H9 (cell line): ENCODE measurements around the gene MAS1. TPM values are rescaled to one million over a fixed set of nuclear protein-coding genes. Genes with fewer than 3 reads are reported as not detected.

Source experiments
- DNase-seq: peaks from one replicate; pipeline ENCODE4 v3.0.0-alpha.2; 2017
- H2AFZ ChIP-seq: one replicate; pipeline ENCODE4 v1.6.1; 2013; ENCODE audit warnings: mild to moderate bottlenecking, low read length, control low read depth, moderate library complexity
- H2AK5ac ChIP-seq: 2 replicates; pipeline ENCODE4 v1.6.1; 2013; ENCODE audit warnings: low read length, control low read depth, mixed read lengths; ENCODE audit not compliant: insufficient read length
- H2BK120ac ChIP-seq: one replicate; pipeline ENCODE4 v1.6.1; 2013; ENCODE audit warnings: low read depth, mild to moderate bottlenecking, low read length, control low read depth, inconsistent platforms; ENCODE audit not compliant: poor library complexity, severe bottlenecking
- H2BK12ac ChIP-seq: 2 replicates; pipeline ENCODE4 v1.6.1; 2013; ENCODE audit warnings: low read length, control low read depth, mixed read lengths, low read depth; ENCODE audit not compliant: insufficient read length
- H2BK15ac ChIP-seq: 2 replicates; pipeline ENCODE4 v1.6.1; 2013; ENCODE audit warnings: low read depth, low read length, control low read depth
- H2BK20ac ChIP-seq: one replicate; pipeline ENCODE4 v1.6.1; 2013; ENCODE audit warnings: low read depth, mild to moderate bottlenecking, low read length, control low read depth, inconsistent platforms; ENCODE audit not compliant: poor library complexity, severe bottlenecking
- H2BK5ac ChIP-seq: 2 replicates; pipeline ENCODE4 v1.6.1; 2013; ENCODE audit warnings: low read length, control low read depth, mixed read lengths; ENCODE audit not compliant: insufficient read length
- H3K14ac ChIP-seq: 2 replicates; pipeline ENCODE4 v1.6.1; 2013; ENCODE audit warnings: low read length, control low read depth; ENCODE audit not compliant: insufficient read depth
- H3K18ac ChIP-seq: 2 replicates; pipeline ENCODE4 v1.6.1; 2013; ENCODE audit warnings: low read depth, mild to moderate bottlenecking, mixed read lengths, low read length, control low read depth; ENCODE audit not compliant: insufficient read length
- H3K23ac ChIP-seq: 2 replicates; pipeline ENCODE4 v1.6.1; 2013; ENCODE audit warnings: low read length, control low read depth, mixed read lengths, low read depth; ENCODE audit not compliant: insufficient read length
- H3K23me2 ChIP-seq: 2 replicates; pipeline ENCODE4 v1.6.1; 2013; ENCODE audit warnings: low read depth, mild to moderate bottlenecking, mixed read lengths, low read length, control low read depth; ENCODE audit not compliant: insufficient read length, poor library complexity, severe bottlenecking
- H3K27ac ChIP-seq: 2 replicates; pipeline ENCODE4 v1.5.1; 2013; ENCODE audit warnings: low read length, control low read depth, mixed read lengths, low read depth; ENCODE audit not compliant: insufficient read length
- H3K27me3 ChIP-seq: 2 replicates; pipeline ENCODE4 v1.6.1; 2013; ENCODE audit warnings: low read length, control low read depth, inconsistent platforms; ENCODE audit not compliant: insufficient read depth
- H3K4ac ChIP-seq: 2 replicates; pipeline ENCODE4 v1.6.1; 2013; ENCODE audit warnings: low read depth, mild to moderate bottlenecking, control low read depth, inconsistent platforms, low read length, moderate library complexity
- H3K4me1 ChIP-seq: 2 replicates; pipeline ENCODE4 v1.6.1; 2013; ENCODE audit warnings: low read length, control low read depth, inconsistent platforms; ENCODE audit not compliant: insufficient read depth
- H3K4me2 ChIP-seq: 2 replicates; pipeline ENCODE4 v1.6.1; 2013; ENCODE audit warnings: low read length, control low read depth, mixed read lengths; ENCODE audit not compliant: insufficient read length, insufficient read depth
- H3K56ac ChIP-seq: 2 replicates; pipeline ENCODE4 v1.6.1; 2013; ENCODE audit warnings: low read depth, mild to moderate bottlenecking, mixed read lengths, low read length, control low read depth; ENCODE audit not compliant: insufficient read length
- H3K79me1 ChIP-seq: 2 replicates; pipeline ENCODE4 v1.6.1; 2013; ENCODE audit warnings: low read depth, mild to moderate bottlenecking, moderate library complexity, low read length, control low read depth, inconsistent platforms; ENCODE audit not compliant: insufficient read depth, poor library complexity, severe bottlenecking
- H3K79me2 ChIP-seq: 2 replicates; pipeline ENCODE4 v1.6.1; 2013; ENCODE audit warnings: low read length, control low read depth, inconsistent platforms; ENCODE audit not compliant: insufficient read depth
- H3K9ac ChIP-seq: 2 replicates; pipeline ENCODE4 v1.6.1; 2013; ENCODE audit warnings: low read length, control low read depth, mixed read lengths; ENCODE audit not compliant: insufficient read length; ENCODE audit errors: extremely low read depth
- H3K9me3 ChIP-seq: one replicate; pipeline ENCODE4 v1.6.1; 2013; ENCODE audit warnings: low read depth, low read length, inconsistent platforms; ENCODE audit not compliant: control insufficient read depth
- H3T11ph ChIP-seq: one replicate; pipeline ENCODE4 v1.6.1; 2013; ENCODE audit warnings: mild to moderate bottlenecking, low read length, control low read depth, inconsistent platforms
- H4K20me1 ChIP-seq: one replicate; pipeline ENCODE4 v1.6.1; 2013; ENCODE audit not compliant: control insufficient read depth, insufficient read length, insufficient read depth
- H4K5ac ChIP-seq: 2 replicates; pipeline ENCODE4 v1.6.1; 2013; ENCODE audit warnings: low read depth, mild to moderate bottlenecking, mixed read lengths, low read length, control low read depth; ENCODE audit not compliant: insufficient read length
- H4K8ac ChIP-seq: replicated peaks from 2 replicates; pipeline ENCODE4 v1.6.1; 2013; ENCODE audit warnings: low read length, control low read depth, mixed read lengths, low read depth; ENCODE audit not compliant: insufficient read length
- H4K91ac ChIP-seq: 2 replicates; pipeline ENCODE4 v1.6.1; 2013; ENCODE audit warnings: low read depth, mild to moderate bottlenecking, moderate library complexity, mixed read lengths, low read length, control low read depth; ENCODE audit not compliant: insufficient read length
- H3K27ac Mint-ChIP-seq, 3 experiments: 2 replicates in 2 of 3; 3 replicates in 1 of 3; pipeline ENCODE4 v1.8.0; 2020 to 2021; ENCODE audit warnings: mixed read lengths in 3 of 3, mild to moderate bottlenecking in 1 of 3, moderate library complexity in 1 of 3
- H3K27me3 Mint-ChIP-seq: 2 replicates; pipeline ENCODE4 v1.8.0; 2021; ENCODE audit warnings: low read depth, mild to moderate bottlenecking, moderate library complexity, mixed read lengths
- H3K36me3 Mint-ChIP-seq, 3 experiments: 2 replicates in 2 of 3; 3 replicates in 1 of 3; pipeline ENCODE4 v1.8.0; 2020 to 2021; ENCODE audit warnings: low read depth in 3 of 3, mixed read lengths in 3 of 3; ENCODE audit not compliant: insufficient read depth in 1 of 3
- H3K4me1 Mint-ChIP-seq, 2 experiments: 2 replicates each; pipeline ENCODE4 v1.8.0; 2020; ENCODE audit warnings: mixed read lengths in 2 of 2
- H3K4me3 Mint-ChIP-seq, 2 experiments: 2 replicates in 1 of 2; 3 replicates in 1 of 2; pipeline ENCODE4 v1.8.0; 2020 to 2021; ENCODE audit warnings: mild to moderate bottlenecking in 2 of 2, mixed read lengths in 2 of 2, moderate library complexity in 1 of 2
- H3K9me3 Mint-ChIP-seq, 2 experiments: 2 replicates in 1 of 2; 3 replicates in 1 of 2; pipeline ENCODE4 v1.8.0; 2020; ENCODE audit warnings: mild to moderate bottlenecking in 2 of 2, mixed read lengths in 2 of 2, moderate library complexity in 1 of 2
- WGBS: extraction: QIAGEN DNeasy Blood & Tissue Kit; methylation state at CpG from one replicate; pipeline ENCODE4 v1.1.7; 2013; ENCODE audit warnings: missing lambda C conversion rate, low lambda C conversion rate, mixed read lengths; ENCODE audit not compliant: insufficient read length; ENCODE audit errors: extremely low coverage; 5-methylcytosine and 5-hydroxymethylcytosine counted together
- total RNA-seq: library from RNA; stranded (reverse); gene quantifications from 2 replicates; pipeline ENCODE4 v1.2.1, GENCODE V29; 2021
- TF ChIP-seq, protein P1 (sequence below): fragments of 200-600 bp; sonication (generic); conservative IDR thresholded peaks from 3 replicates; pipeline ENCODE4 v1.8.0; 2021; ENCODE audit warnings: antibody characterized with exemption, mild to moderate bottlenecking

The MAS1 gene
- total RNA-seq, 1 experiment from 2014 or later: 0.02 TPM

DNA sequence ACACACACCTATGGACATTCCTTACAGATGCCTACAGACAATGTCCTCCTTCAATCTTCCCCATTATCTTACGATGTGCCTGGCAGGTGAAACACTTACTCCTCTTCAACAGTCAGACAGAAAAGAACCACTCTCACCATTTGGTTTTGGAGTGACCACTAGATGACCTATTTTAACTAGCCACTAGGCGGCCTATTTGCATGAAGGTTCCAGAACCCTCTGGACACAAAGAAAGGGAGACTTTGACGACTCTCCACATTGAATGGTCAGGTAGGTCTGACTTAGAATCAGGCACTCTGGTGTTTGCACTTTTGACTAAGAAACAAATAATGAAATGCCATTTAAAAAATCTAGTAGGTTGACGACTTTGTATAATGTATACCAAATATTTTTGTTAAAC is 48.8 kb upstream of the MAS1 start:
- TF ChIP-seq, protein P1, sequence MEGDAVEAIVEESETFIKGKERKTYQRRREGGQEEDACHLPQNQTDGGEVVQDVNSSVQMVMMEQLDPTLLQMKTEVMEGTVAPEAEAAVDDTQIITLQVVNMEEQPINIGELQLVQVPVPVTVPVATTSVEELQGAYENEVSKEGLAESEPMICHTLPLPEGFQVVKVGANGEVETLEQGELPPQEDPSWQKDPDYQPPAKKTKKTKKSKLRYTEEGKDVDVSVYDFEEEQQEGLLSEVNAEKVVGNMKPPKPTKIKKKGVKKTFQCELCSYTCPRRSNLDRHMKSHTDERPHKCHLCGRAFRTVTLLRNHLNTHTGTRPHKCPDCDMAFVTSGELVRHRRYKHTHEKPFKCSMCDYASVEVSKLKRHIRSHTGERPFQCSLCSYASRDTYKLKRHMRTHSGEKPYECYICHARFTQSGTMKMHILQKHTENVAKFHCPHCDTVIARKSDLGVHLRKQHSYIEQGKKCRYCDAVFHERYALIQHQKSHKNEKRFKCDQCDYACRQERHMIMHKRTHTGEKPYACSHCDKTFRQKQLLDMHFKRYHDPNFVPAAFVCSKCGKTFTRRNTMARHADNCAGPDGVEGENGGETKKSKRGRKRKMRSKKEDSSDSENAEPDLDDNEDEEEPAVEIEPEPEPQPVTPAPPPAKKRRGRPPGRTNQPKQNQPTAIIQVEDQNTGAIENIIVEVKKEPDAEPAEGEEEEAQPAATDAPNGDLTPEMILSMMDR: peak; percentile 64
- H3K23ac ChIP-seq: no peak overlapping the region
- H3K79me2 ChIP-seq: no peaks in the 10 kb centered on the region
- H3T11ph ChIP-seq: no peak overlapping the region
- H3K23me2 ChIP-seq: no peaks in the 10 kb centered on the region
- no peak overlapping the region for H4K8ac ChIP-seq
- H2BK15ac ChIP-seq: no peak overlapping the region
- H3K27me3 ChIP-seq: no peaks in the 10 kb centered on the region
- peaks cover 3% of the 10 kb centered on the region; the same call in 1 of the 2 replicates for H3K4me1 ChIP-seq
- Mint-ChIP-seq H3K36me3 (no peaks in the 10 kb centered on the region; a peak in 1 of 7 replicates), H3K27ac (no peak overlapping the region), H3K4me3 (no peak overlapping the region), H3K9me3 (no peaks in the 10 kb centered on the region), H3K27me3 (no peaks in the 10 kb centered on the region; the same call in 1 of the 2 replicates), H3K4me1 (peaks cover 22 to 23% of the 10 kb centered on the region in 2 experiments)
- H3K4me2 ChIP-seq: no peak overlapping the region
- no peak overlapping the region for H4K91ac ChIP-seq
- H3K9me3 ChIP-seq: no peaks in the 10 kb centered on the region
- H2BK120ac ChIP-seq: no peak overlapping the region
- H3K27ac ChIP-seq: no peak overlapping the region
- no peak overlapping the region for H4K5ac ChIP-seq
- H3K79me1 ChIP-seq: no peaks in the 10 kb centered on the region
- no peak for DNase-seq
- H3K18ac ChIP-seq: no peak overlapping the region
- no peaks in the 10 kb centered on the region for H4K20me1 ChIP-seq
- WGBS: no CpG with 5 or more reads among the region's 4 CpGs
- no peak overlapping the region for H2AFZ ChIP-seq
- no peak overlapping the region for H2BK5ac ChIP-seq
- H2BK12ac ChIP-seq: no peak overlapping the region
- no peak overlapping the region for H2BK20ac ChIP-seq
- no peak overlapping the region for H3K56ac ChIP-seq
- H3K9ac ChIP-seq: no peak overlapping the region
- no peak overlapping the region for H3K4ac ChIP-seq
- no peak overlapping the region for H2AK5ac ChIP-seq
- H3K14ac ChIP-seq: no peak overlapping the region
